ENCODE results near the gene PAH.

The PAH gene

DNA sequence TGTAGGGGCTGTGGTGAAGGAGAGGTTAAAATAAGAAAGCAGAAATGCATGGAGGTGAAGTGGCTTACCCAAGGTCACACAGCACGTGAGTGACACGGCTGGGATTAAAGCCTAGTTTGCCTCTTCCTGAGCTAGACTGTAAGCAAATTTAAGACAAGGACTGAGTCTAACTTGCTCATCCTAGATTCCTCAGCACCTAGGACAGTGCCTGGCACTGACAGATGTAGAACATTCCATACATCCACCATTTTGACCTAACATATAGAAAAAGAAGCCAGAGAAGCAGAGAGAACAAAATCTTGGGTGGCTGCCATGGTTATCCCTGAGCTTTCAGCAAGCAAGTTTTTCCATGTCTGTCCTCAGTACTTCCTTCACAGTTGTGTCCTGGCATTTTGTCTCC lies 110.5 kb downstream of the PAH start:
- no peaks in the 10 kb centered on the region for H3K36me3 ChIP-seq (ENCODE audit: insufficient read depth, low read length)
- H3K4me1 ChIP-seq (ENCODE audit: insufficient read depth, low read length) = no peaks in the 10 kb centered on the region
- no peak overlapping the region for H3K9ac ChIP-seq (ENCODE audit: low read depth, low read length)
- H3K9me3 ChIP-seq (ENCODE audit: control insufficient read depth, insufficient read depth, low read length) = no peaks in the 10 kb centered on the region

- Histone ChIP-seq H3K36me3 (ENCODE audit: insufficient read depth, low read length) (no peaks in the 10 kb centered on the region), H3K4me1 (ENCODE audit: insufficient read depth, low read length) (no peaks in the 10 kb centered on the region), H3K9ac (ENCODE audit: low read depth, low read length) (no peak overlapping the region), H3K9me3 (ENCODE audit: control insufficient read depth, insufficient read depth, low read length) (no peaks in the 10 kb centered on the region)
Observed at GRCh38 chr12:102806110-102806509, 110.9 kb downstream of the PAH start.

DNA sequence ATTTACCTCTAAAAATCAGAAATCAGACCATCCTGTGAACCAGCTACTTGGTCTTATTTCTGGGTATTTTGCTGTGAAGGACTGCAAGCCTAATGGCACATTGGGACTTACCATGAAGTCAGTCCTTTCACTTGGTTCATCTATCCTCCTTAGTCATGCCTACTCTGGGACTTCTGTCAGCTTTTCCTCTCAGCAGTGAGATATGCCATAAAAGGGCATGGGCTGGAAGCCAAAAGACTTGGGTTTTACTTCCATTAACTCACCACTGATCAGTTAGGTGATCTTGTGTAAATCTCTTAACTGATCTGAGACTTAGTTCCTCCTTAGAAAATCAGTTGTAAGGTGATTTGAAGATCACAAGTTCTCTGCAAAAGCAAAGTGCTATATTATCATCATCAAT lies 116.5 kb downstream of the PAH start:
- Histone ChIP-seq H3K9ac (ENCODE audit: low read depth, low read length) (no peak overlapping the region), H3K36me3 (ENCODE audit: insufficient read depth, low read length) (no peaks in the 10 kb centered on the region), H3K4me1 (ENCODE audit: insufficient read depth, low read length) (no peaks in the 10 kb centered on the region), H3K9me3 (ENCODE audit: control insufficient read depth, insufficient read depth, low read length) (no peaks in the 10 kb centered on the region)

DNA sequence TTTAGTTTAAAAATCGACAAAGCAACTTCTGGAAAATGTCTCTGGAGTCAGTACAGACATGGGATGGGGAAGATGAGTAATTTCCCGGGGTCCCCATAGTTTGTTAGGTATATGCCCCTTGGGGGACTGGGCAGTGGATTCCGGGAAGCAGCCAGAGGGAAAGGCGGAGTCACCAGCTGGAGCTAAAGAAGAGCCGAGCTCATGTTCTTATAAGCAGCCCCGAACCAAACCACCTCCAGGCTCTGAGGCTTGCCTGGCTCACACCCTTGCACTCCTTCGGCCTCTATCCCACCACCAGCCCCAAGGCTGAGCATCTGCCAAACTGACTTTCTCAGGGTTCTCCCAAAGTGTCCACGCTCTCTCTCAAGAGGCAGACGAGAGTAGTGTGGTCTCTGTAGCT lies 117.8 kb downstream of the PAH start:
- H3K9me3 ChIP-seq (ENCODE audit: control insufficient read depth, insufficient read depth, low read length) = no peaks in the 10 kb centered on the region
- H3K4me1 ChIP-seq (ENCODE audit: insufficient read depth, low read length) = no peaks in the 10 kb centered on the region
- no peaks in the 10 kb centered on the region for H3K36me3 ChIP-seq (ENCODE audit: insufficient read depth, low read length)
- no peak overlapping the region for H3K9ac ChIP-seq (ENCODE audit: low read depth, low read length)

DNA sequence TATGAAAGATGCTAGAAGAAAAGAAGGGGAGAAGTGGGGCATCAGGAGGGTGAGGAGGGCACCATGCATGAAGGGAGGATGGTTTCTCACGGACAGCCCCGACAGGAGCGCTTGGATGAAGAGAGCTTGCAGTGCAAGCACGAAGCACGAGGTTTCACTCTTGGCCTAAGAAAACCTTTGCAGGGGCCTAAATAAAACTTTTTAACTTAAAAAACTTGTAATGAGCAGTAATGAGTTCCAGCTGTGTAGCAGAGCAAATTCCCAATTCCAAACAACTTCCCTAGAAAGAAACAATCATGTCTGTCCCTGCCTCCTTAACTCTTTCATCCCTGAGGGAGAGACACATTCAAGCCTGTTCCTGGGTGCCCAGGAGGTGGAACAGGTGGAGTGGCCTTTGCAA lies 119.5 kb downstream of the PAH start:
- Histone ChIP-seq H3K9me3 (ENCODE audit: control insufficient read depth, insufficient read depth, low read length) (no peaks in the 10 kb centered on the region), H3K4me1 (ENCODE audit: insufficient read depth, low read length) (no peaks in the 10 kb centered on the region), H3K36me3 (ENCODE audit: insufficient read depth, low read length) (no peaks in the 10 kb centered on the region), H3K9ac (ENCODE audit: low read depth, low read length) (no peak overlapping the region)

GRCh38 chr12:102793921-102794320 lies 123.1 kb downstream of the PAH start:
- no peaks in the 10 kb centered on the region for H3K9me3 ChIP-seq (ENCODE audit: control insufficient read depth, insufficient read depth, low read length)
- no peaks in the 10 kb centered on the region for H3K36me3 ChIP-seq (ENCODE audit: insufficient read depth, low read length)
- H3K9ac ChIP-seq (ENCODE audit: low read depth, low read length) = no peak overlapping the region
- H3K4me1 ChIP-seq (ENCODE audit: insufficient read depth, low read length) = no peaks in the 10 kb centered on the region
